ENCODE results near the gene FGF1.

Gene FGF1

DNA sequence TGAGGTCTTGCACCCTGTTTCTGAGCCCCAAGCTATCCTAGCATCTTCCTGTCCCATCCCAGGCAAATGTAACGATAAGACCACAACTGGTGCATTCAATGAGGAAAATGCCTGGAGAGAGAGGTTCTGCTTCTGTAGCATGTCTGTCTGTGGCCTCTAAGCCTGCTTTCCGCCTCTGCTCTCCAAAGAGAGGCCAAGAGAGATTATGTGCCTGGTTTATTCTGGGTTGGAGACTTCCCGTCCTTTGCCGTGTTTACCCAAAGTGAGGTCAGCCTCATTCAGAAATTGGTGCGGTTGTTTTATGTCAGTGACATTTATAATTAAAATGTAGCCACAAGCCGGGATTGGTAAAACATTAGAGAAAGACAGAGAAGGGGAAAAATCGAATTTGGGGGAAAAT is 77.8 kb downstream of the FGF1 start:
- DNase-seq (ENCODE audit: insufficient read length, low spot score) (no peak), FAIRE-seq (no peak)
- TF ChIP-seq, protein P1, sequence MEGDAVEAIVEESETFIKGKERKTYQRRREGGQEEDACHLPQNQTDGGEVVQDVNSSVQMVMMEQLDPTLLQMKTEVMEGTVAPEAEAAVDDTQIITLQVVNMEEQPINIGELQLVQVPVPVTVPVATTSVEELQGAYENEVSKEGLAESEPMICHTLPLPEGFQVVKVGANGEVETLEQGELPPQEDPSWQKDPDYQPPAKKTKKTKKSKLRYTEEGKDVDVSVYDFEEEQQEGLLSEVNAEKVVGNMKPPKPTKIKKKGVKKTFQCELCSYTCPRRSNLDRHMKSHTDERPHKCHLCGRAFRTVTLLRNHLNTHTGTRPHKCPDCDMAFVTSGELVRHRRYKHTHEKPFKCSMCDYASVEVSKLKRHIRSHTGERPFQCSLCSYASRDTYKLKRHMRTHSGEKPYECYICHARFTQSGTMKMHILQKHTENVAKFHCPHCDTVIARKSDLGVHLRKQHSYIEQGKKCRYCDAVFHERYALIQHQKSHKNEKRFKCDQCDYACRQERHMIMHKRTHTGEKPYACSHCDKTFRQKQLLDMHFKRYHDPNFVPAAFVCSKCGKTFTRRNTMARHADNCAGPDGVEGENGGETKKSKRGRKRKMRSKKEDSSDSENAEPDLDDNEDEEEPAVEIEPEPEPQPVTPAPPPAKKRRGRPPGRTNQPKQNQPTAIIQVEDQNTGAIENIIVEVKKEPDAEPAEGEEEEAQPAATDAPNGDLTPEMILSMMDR (IDR thresholded peaks at IDR 0.05; ENCODE audit: insufficient read depth, missing control alignments) = no peak

DNA sequence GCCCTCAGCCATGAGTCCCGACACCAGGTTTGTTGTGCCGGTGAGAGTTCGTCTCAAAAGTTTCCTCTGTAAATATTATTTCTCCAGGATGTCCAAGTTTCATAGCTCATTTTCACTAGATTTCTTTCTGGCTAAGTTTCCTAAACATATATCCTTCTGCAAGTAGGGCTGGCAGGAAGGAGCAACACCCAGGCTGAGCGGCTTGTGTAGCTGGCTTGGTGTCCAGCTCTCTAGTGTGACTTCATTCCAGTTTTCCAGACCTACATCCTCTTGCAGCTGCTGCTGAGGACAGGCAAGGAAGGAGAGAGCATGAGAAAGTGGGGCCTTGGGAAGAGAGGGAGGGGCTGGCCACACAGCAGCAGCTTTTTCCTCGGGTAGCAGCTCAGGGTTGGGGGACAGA is 80.3 kb downstream of the FGF1 start:
- TF ChIP-seq, protein P1 (IDR thresholded peaks at IDR 0.05; ENCODE audit: insufficient read depth, missing control alignments) = no peak
- FAIRE-seq = no peak
- DNase-seq (ENCODE audit: insufficient read length, low spot score) = no peak

DNA sequence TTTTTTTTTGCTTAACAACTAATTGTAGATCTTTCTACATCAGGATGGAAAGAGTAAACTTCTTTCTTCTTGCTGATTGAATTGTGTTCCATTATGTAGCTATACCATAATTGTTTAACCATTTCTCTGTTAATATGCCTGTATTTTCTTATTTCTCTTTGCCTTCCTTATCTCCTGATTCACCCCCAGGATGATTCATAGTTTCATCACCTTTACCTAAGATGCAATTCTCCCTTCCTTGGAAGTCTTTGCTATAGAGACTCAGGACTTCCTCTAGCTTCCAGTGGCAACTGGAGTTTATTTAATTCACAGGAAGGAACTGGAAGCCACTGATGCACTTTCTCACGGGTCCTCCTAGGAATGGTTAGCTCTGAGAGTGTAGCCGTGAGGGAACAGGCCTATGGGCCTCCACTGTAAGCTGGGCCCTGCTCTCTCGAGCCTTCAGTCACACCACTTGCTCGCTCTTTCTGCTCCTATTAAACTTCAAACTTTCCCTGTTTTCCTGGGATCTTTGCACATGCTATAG is 83.1 kb downstream of the FGF1 start:
- no peak for FAIRE-seq
- TF ChIP-seq, protein P1 (IDR thresholded peaks at IDR 0.05; ENCODE audit: insufficient read depth, missing control alignments) = no peak

DNA sequence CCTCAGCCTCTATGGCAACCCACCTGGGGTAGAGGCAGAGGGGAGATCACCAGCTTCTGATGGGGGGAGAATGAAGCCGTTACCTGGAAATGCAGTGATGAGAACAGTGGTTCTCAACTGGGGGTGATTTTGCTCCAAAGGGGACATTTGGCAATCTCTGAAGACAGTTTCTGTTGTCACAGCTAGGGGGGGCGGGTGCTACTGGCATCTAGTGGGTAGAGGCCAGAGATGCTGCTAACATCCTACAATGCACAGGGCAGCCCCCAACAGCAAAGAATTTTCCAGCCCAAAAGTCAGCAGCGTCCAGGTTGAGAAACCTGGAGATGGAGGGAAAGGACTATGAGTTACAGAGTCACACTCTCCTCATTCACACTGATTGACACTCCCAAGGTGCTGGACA is 84.5 kb downstream of the FGF1 start:
- TF ChIP-seq, protein P1 (IDR thresholded peaks at IDR 0.05; ENCODE audit: insufficient read depth, missing control alignments) = no peak
- no peak for DNase-seq (ENCODE audit: insufficient read length, low spot score)
- no peak for FAIRE-seq

More for the DNA sequence above, 83.1 kb downstream of the FGF1 start:
- no peak for DNase-seq (ENCODE audit: insufficient read length, low spot score)

DNA sequence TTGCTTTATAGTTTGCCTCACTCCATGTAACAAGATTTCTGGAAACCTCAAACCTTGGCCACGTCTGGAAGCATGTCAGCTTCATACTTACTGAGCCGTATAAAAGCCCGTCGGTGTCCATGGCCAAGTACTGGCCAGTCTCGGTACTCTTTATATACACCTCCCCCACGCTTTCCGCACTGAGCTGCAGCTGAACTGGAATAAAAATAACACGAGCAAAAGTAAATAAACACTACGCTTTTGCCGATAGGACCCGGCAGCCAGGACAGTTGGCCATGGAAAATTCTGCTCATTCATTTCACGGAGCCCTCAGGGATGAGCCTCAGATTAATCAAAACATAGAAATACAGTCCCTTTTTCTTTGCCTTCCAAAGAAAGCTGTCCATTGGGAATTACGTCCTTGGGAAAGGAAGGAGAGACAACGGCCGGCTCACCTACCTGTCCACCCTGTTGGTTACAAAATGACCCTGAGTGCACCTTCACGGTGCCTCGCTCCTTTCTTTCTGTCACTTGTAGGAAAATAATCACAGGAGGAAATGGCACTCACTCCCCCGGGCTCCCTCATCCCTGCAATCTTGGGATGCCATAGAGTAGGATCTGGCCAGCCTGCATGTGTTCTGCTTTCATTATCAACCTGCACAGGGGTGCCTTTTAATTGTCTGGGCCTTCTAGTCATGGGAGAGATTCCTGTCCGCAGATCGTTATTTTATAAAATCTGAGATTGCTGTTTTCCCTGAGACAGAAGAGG is 85.1 kb downstream of the FGF1 start:
- FAIRE-seq (no peak), DNase-seq (ENCODE audit: insufficient read length, low spot score) (no peak)
- TF ChIP-seq, protein P1 (IDR thresholded peaks at IDR 0.05; ENCODE audit: insufficient read depth, missing control alignments) = no peak

DNA sequence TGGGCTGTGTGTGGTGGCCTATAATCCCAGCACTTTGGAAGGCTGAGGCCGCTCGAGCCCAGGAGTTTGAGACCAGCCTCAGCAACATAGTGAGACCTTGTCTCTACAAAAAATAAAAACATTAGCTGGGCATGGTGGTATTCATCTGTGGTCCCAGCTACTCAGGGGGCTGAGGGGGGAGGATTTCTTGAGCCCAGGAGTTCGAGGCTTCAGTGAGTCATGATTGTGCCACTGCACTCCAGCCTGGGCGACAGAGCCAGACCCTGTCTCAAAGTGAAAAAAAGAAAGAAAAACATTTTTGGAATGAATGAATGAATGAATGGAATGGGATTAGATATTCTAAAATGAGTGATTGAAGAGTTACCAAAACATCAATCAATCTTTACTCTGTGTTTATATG is 85.8 kb downstream of the FGF1 start:
- TF ChIP-seq, protein P1 (IDR thresholded peaks at IDR 0.05; ENCODE audit: insufficient read depth, missing control alignments) = no peak
- FAIRE-seq = no peak
- no peak for DNase-seq (ENCODE audit: insufficient read length, low spot score)

DNA sequence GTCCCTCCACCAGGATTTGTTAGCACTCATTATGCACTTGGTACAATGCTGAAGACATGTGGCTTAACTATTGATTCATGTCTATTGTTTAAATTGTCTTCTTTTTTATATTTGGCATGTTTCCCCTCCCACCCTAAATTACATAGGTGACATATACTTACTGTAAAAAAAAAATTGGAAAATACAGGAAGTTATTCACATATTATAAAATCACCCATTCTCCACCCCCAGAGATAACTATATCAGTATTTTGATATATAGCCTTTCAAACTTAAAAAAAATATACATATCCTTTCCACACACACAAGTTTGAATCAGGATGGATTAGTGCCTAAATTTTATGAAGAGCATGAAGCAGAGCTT is 87.6 kb downstream of the FGF1 start:
- DNase-seq (ENCODE audit: insufficient read length, low spot score) (no peak), FAIRE-seq (no peak)
- TF ChIP-seq, protein P1 (IDR thresholded peaks at IDR 0.05; ENCODE audit: insufficient read depth, missing control alignments) = no peak

Measured in D721Med (cell line).